ENCODE measurements around the gene KCNJ12. TPM values are rescaled to one million over a fixed set of nuclear protein-coding genes. Genes with fewer than 3 reads are reported as not detected.
"Not testable (repeated sequence)": the region's sequence is repeated elsewhere in the genome, so short reads cannot be mapped to it uniquely, and the experiment has no call there.

Gene KCNJ12
- total and polyA plus RNA-seq, 2 of the 4 experiments (the other 2 are of a cell fraction), result under 0.01 to 0.10 TPM

- H2BK15ac ChIP-seq (ENCODE audit: low read depth, low read length); H3K4me3 ChIP-seq (ENCODE audit: insufficient read depth, low read depth, low read length); H3K27me3 ChIP-seq (ENCODE audit: control insufficient read depth, insufficient read depth, low read length); H2AK5ac ChIP-seq (ENCODE audit: low read depth, low read length); H3K23ac ChIP-seq (ENCODE audit: low read depth, low read length); H3K14ac ChIP-seq (replicated peaks; ENCODE audit: low read depth, low read length); H3K9me1 ChIP-seq (ENCODE audit: insufficient read depth, low read length); H3K4me2 ChIP-seq (ENCODE audit: low read depth, low read length); in situ Hi-C loops (cut with MboI; ENCODE audit: low sequenced_read_pairs); H2AK9ac ChIP-seq (replicated peaks; ENCODE audit: low read depth, low read length, poor library complexity); H4K20me1 ChIP-seq (ENCODE audit: insufficient read depth, low read length); BruUV-seq (replicated peaks); H3K36me3 ChIP-seq (ENCODE audit: control insufficient read depth, insufficient read depth, low read length); H3K56ac ChIP-seq (ENCODE audit: extremely low read depth, insufficient read depth, low read length); intact Hi-C loops (cut with micrococcal nuclease); POLR2A ChIA-PET (ENCODE audit: unreplicated experiment); H3K79me1 ChIP-seq (ENCODE audit: low read depth in 1 of 2, low read length in 2 of 2); dilution Hi-C loops (cut with HindIII; ENCODE audit: low sequenced_read_pairs, unreplicated experiment); H3K9me3 ChIP-seq (ENCODE audit: control insufficient read depth, insufficient read depth, low read length); CTCF ChIA-PET: not testable (repeated sequence)
- Histone ChIP-seq H2BK5ac (ENCODE audit: low read depth, low read length, poor library complexity, severe bottlenecking) (peak overlapping the region; percentile 64), H2BK120ac (ENCODE audit: low read depth, low read length) (peak overlapping the region; percentile 77), H2BK20ac (ENCODE audit: low read depth, low read length) (peak overlapping the region; percentile 75; the same call in 1 of the 2 replicates), H4K8ac (ENCODE audit: low read depth in 2 of 2, low read length in 2 of 2) (peak overlapping the region; percentile 1 to 96; a peak in 2 of 4 replicates), H4K5ac (ENCODE audit: low read depth, low read length) (peak overlapping the region; percentile 69), H3K4me1 (ENCODE audit: control insufficient read depth, insufficient read depth, low read length) (peaks cover 12% of the 10 kb centered on the region), H3K9ac (ENCODE audit: low read depth, low read length) (peak overlapping the region; percentile 32), H2AFZ (replicated peaks; ENCODE audit: low read length, poor library complexity) (peak overlapping the region; percentile 68), H3K4ac (ENCODE audit: low read depth, low read length) (peak overlapping the region; percentile 54), H4K91ac (ENCODE audit: insufficient read depth, low read depth, low read length) (peak overlapping the region; percentile 77), H3K18ac (ENCODE audit: low read depth, low read length) (peak overlapping the region; percentile 30), H3K27ac (ENCODE audit: insufficient read depth, low read length) (peak overlapping the region; percentile 45)
- TF ChIP-seq POLR2A (IDR thresholded peaks at IDR 0.05; ENCODE audit: low read depth, low read length), result peak; percentile 38; the same call in 1 of the 2 replicates
- peak; percentile 64 for TF ChIP-seq NFE2L2 (IDR thresholded peaks at IDR 0.05; ENCODE audit: low read depth, low read length)
- peak; percentile 43; the same call in 1 of the 2 replicates for TF ChIP-seq BHLHE40 (IDR thresholded peaks at IDR 0.05; ENCODE audit: low read depth, low read length)
- TF ChIP-seq CEBPB (IDR thresholded peaks at IDR 0.05; ENCODE audit: low read depth, low read length), result 0 out of 2 replicates have a peak, but pooled peaks have one; percentile 32
- TF ChIP-seq MAFK (IDR thresholded peaks at IDR 0.05; ENCODE audit: low read depth, low read length), result peak; percentile 34; the same call in 1 of the 2 replicates
- 0 out of 2 replicates have a peak, but pooled peaks have one; percentile 30 for TF ChIP-seq MXI1 (IDR thresholded peaks at IDR 0.05; ENCODE audit: borderline replicate concordance, low read depth, low read length)
- peak; percentile 70 for TF ChIP-seq FOS (IDR thresholded peaks at IDR 0.05; ENCODE audit: low read depth, low read length)
- DNase-seq, result peak; percentile 94
- WGBS, 2 experiments (ENCODE audit: extremely low coverage in 2 of 2, insufficient read length in 1 of 2), result 19% methylated on average over 5 of the region's 8 CpGs; no CpG with 5 or more reads in 1 of the 2 experiments
- ATAC-seq (ENCODE audit: low read depth), result peak; percentile 95
These were observed 26.0 kb downstream of the KCNJ12 start for GRCh38 chr17:21402166-21402571.

DNA sequence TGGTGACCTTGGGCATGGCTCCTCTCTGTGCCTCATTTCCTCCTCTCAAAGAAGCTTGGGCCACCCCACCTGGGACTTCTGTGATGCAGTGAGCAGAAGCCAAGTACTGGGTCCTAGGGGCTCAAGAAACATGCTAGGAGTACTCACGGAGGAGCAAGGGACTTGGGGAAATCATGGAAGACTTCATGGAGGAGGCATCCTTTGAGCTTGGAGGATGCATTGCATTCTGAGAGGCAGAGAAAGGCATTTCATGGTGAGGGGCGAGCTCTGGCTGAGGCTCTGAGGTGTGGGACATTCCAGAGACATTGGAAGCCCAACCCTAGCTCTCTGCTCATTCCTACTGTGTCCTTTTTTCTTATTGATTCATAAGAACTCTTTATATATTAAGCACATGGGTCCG lies 26.8 kb downstream of the KCNJ12 start:
- H3K27me3 ChIP-seq (ENCODE audit: control insufficient read depth, insufficient read depth, low read length); H4K20me1 ChIP-seq (ENCODE audit: insufficient read depth, low read length); H3K18ac ChIP-seq (ENCODE audit: low read depth, low read length); in situ Hi-C loops (cut with MboI; ENCODE audit: low sequenced_read_pairs); ATAC-seq (ENCODE audit: low read depth); dilution Hi-C loops (cut with HindIII; ENCODE audit: low sequenced_read_pairs, unreplicated experiment); DNase-seq; H4K5ac ChIP-seq (ENCODE audit: low read depth, low read length); intact Hi-C loops (cut with micrococcal nuclease); H4K8ac ChIP-seq (ENCODE audit: low read depth in 2 of 2, low read length in 2 of 2); H3K4ac ChIP-seq (ENCODE audit: low read depth, low read length); POLR2A ChIA-PET (ENCODE audit: unreplicated experiment); H3K79me1 ChIP-seq (ENCODE audit: low read depth in 1 of 2, low read length in 2 of 2); H3K4me3 ChIP-seq (ENCODE audit: insufficient read depth, low read depth, low read length); H2BK15ac ChIP-seq (ENCODE audit: low read depth, low read length); BruUV-seq (replicated peaks); H3K56ac ChIP-seq (ENCODE audit: extremely low read depth, insufficient read depth, low read length); H3K4me1 ChIP-seq (ENCODE audit: control insufficient read depth, insufficient read depth, low read length); H2BK120ac ChIP-seq (ENCODE audit: low read depth, low read length); H3K9me3 ChIP-seq (ENCODE audit: control insufficient read depth, insufficient read depth, low read length); H4K91ac ChIP-seq (ENCODE audit: insufficient read depth, low read depth, low read length); H3K9ac ChIP-seq (ENCODE audit: low read depth, low read length); H3K23ac ChIP-seq (ENCODE audit: low read depth, low read length); H3K9me1 ChIP-seq (ENCODE audit: insufficient read depth, low read length); H3K14ac ChIP-seq (replicated peaks; ENCODE audit: low read depth, low read length); H3K4me2 ChIP-seq (ENCODE audit: low read depth, low read length); H2AK9ac ChIP-seq (replicated peaks; ENCODE audit: low read depth, low read length, poor library complexity); H3K36me3 ChIP-seq (ENCODE audit: control insufficient read depth, insufficient read depth, low read length); H2AFZ ChIP-seq (replicated peaks; ENCODE audit: low read length, poor library complexity); H3K27ac ChIP-seq (ENCODE audit: insufficient read depth, low read length); H2BK5ac ChIP-seq (ENCODE audit: low read depth, low read length, poor library complexity, severe bottlenecking); H2BK20ac ChIP-seq (ENCODE audit: low read depth, low read length): not testable (repeated sequence)
- CTCF ChIA-PET, result interaction anchor here (0.8 kb wide), 1 partner anchor 163 kb away, joined by 3 read pairs; no protein-coding TSS in a partner anchor
- peak overlapping the region; percentile 63 for H2AK5ac ChIP-seq (ENCODE audit: low read depth, low read length)
- WGBS, 2 experiments (ENCODE audit: extremely low coverage in 2 of 2, insufficient read length in 1 of 2), result 86% methylated on average over 1 of the region's 3 CpGs; no CpG with 5 or more reads in 1 of the 2 experiments
